A549 (cell line): ENCODE measurements around the gene UNC79. TPM values are rescaled to one million over a fixed set of nuclear protein-coding genes. Genes with fewer than 3 reads are reported as not detected.

Experiments
- ATAC-seq, 2 experiments: fragments of 200-7000 bp in 1 of 2; fragments of >200 bp in 1 of 2; cut with Nextera tagmentation in 1 of 2; cut with Tn5 transposase in 1 of 2; 3 replicates each; pipeline versions ENCODE4 v1.8.0 to v1.9.1; 2018 to 2020; ENCODE audit warnings: mild to moderate bottlenecking in 1 of 2, moderate library complexity in 1 of 2
- CTCF ChIA-PET: fragments of 300-600 bp; sonication (Branson Sonifier 250); formaldehyde crosslinking; extraction: SDS; loops from one replicate; lab custom pipeline; 2021; ENCODE audit warnings: antibody characterized with exemption, inconsistent platforms; lab: Yijun Ruan, JAX
- POLR2A ChIA-PET: fragments of 350-600 bp; formaldehyde crosslinking; extraction: SDS; loops from one replicate; lab custom pipeline; 2021; ENCODE audit warnings: antibody characterized with exemption, inconsistent platforms; lab: Yijun Ruan, JAX
- DNase-seq, 2 experiments: peaks; one replicate each; pipeline versions ENCODE4 v3.0.0 to v3.0.0-alpha.2; 2011 to 2016; ENCODE audit warnings: low read depth in 1 of 2, low spot score in 1 of 2
- FAIRE-seq: peaks from 2 replicates; lab custom pipeline; 2011; peaks lifted over from hg19 to GRCh38; lab: Jason Lieb, UNC
- H3K27ac ChIP-seq, 2 experiments: fragments of >200 bp; sonication (Bioruptor Twin); formaldehyde crosslinking; 3 replicates each; pipeline ENCODE4 v1.5.1; 2016 to 2017
- H3K4me1 ChIP-seq: fragments of >200 bp; sonication (Bioruptor Twin); formaldehyde crosslinking; 3 replicates; pipeline ENCODE4 v1.6.1; 2016
- H3K4me2 ChIP-seq: fragments of >200 bp; sonication (Bioruptor Twin); formaldehyde crosslinking; 3 replicates; pipeline ENCODE4 v1.6.1; 2016
- H3K4me3 ChIP-seq: fragments of >200 bp; sonication (Bioruptor Twin); formaldehyde crosslinking; 3 replicates; pipeline ENCODE4 v1.5.1; 2016
- H3K9me3 ChIP-seq: fragments of >200 bp; sonication (Bioruptor Twin); formaldehyde crosslinking; 3 replicates; pipeline ENCODE4 v1.6.1; 2016
- CHD2 ChIP-seq: fragments of 150-350 bp; IDR thresholded peaks from 2 replicates; pipeline ENCODE4 v1.6.1; 2014; ENCODE audit warnings: low read length; ENCODE audit not compliant: partially characterized antibody
- MAFK ChIP-seq: fragments of 450-650 bp; IDR thresholded peaks from 2 replicates; pipeline ENCODE4 v1.6.1; 2014; ENCODE audit not compliant: partially characterized antibody
- TFCP2L1 ChIP-seq: fragments of 250-450 bp; sonication (Bioruptor Pico); IDR thresholded peaks from 2 replicates; pipeline ENCODE4 v1.5.0; 2021; ENCODE audit warnings: mild to moderate bottlenecking
- WGBS: methylation state at CpG from one replicate; pipeline ENCODE4 v1.1.6; 2017; ENCODE audit errors: missing lambda C conversion rate; 5-methylcytosine and 5-hydroxymethylcytosine counted together
- polyA plus RNA-seq, 4 experiments: library from polyadenylated mRNA; depleted of rRNA in 3 of 4; stranded (reverse); fragments of >200 nt; fragmentation: RNase III in 1 of 4; extraction: RNeasy Plus Mini Kit Qiagen cat#74134 plus additional on column Dnase treatment in 1 of 4; gene quantifications; 2 replicates in 3 of 4; 3 replicates in 1 of 4; pipeline ENCODE4 v1.2.3, GENCODE V29; 2011 to 2017
- small RNA-seq, 6 experiments: library from RNA; depleted of rRNA; stranded (forward); fragments of <200 nt; gene quantifications; one replicate each; pipeline ENCODE3, GENCODE V24; 2012

The UNC79 gene
- polyA plus RNA-seq, 2 of the 4 experiments (the other 2 are of a cell fraction): 0.01 TPM

DNA sequence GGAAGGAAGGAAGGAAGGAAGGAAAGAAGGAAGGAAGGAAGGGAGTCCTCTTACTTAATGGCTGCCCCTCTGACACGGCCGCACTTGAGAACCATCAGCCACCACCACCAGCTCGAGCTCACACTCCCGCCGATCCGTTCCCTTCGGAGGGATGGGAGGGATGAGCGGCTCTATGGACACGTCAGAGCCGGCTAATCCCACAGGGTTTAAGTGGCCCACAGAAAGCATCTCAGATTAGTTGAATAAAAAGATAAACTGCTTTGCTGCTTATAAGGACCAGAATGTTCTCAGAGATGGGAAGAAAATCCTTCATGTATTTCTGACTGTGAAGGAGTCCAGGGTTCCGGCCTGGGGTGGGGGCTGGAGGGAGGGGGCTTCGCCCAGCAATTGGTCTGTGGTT, 326.5 kb downstream of the UNC79 start:
- H3K4me3 ChIP-seq: no peak overlapping the region
- TF ChIP-seq MAFK (no peak), TFCP2L1 (CRISPR knock-in tag) (no peak), CHD2 (no peak)
- TF ChIP-seq, all 56 proteins: peak for 0
- WGBS: 52% methylated on average over 12 of the region's 12 CpGs
- FAIRE-seq: no peak
- H3K27ac ChIP-seq: no peak overlapping the region
- no peak for ATAC-seq
- CTCF ChIA-PET: no interaction called here
- no peaks in the 10 kb centered on the region for H3K4me1 ChIP-seq
- POLR2A ChIA-PET: no interaction called here
- no peak overlapping the region for H3K4me2 ChIP-seq
- no peak for DNase-seq
- H3K9me3 ChIP-seq: no peaks in the 10 kb centered on the region

Small RNAs within 50 kb of the gene (small RNA-seq; reads per million reads assigned to genes)
- 0 reads per million in 6 experiments for gene RF00019
- gene RF02271: 0 reads per million in 6 experiments
- gene RNU6-1258P: 0 reads per million in 6 experiments

Other genes starting within 250 kb of the UNC79 start
- gene MOAP1, start 246.0 kb upstream of the UNC79 start, polyA plus RNA-seq (2011; rRNA removed): 18.0 and 23.9 TPM in 2 replicates
- gene MOAP1, start 246.0 kb upstream of the UNC79 start, polyA plus RNA-seq (2017; fragmentation: RNase III; extraction: RNeasy Plus Mini Kit Qiagen cat#74134 plus additional on column Dnase treatment): 11.0 to 13.5 TPM (median 13.3 TPM) in 3 replicates
- gene LYSET, start 245.6 kb upstream of the UNC79 start, polyA plus RNA-seq (2011; rRNA removed): 34.5 and 37.0 TPM in 2 replicates
- gene LYSET, start 245.6 kb upstream of the UNC79 start, polyA plus RNA-seq (2017; fragmentation: RNase III; extraction: RNeasy Plus Mini Kit Qiagen cat#74134 plus additional on column Dnase treatment): 27.0 to 31.3 TPM (median 29.9 TPM) in 3 replicates
- gene GON7, start 223.9 kb upstream of the UNC79 start, polyA plus RNA-seq (2011; rRNA removed): 14.6 and 19.2 TPM in 2 replicates
- 20.3 to 23.3 TPM (median 22.1 TPM) in 3 replicates for gene GON7, start 223.9 kb upstream of the UNC79 start, polyA plus RNA-seq (2017; fragmentation: RNase III; extraction: RNeasy Plus Mini Kit Qiagen cat#74134 plus additional on column Dnase treatment)
- 35.0 and 40.4 TPM in 2 replicates for gene UBR7, start 223.7 kb upstream of the UNC79 start, polyA plus RNA-seq (2011; rRNA removed)
- 33.7 to 37.0 TPM (median 34.3 TPM) in 3 replicates for gene UBR7, start 223.7 kb upstream of the UNC79 start, polyA plus RNA-seq (2017; fragmentation: RNase III; extraction: RNeasy Plus Mini Kit Qiagen cat#74134 plus additional on column Dnase treatment)
- gene BTBD7, start 97.9 kb upstream of the UNC79 start, polyA plus RNA-seq (2011; rRNA removed): 17.4 and 18.9 TPM in 2 replicates
- 11.1 to 11.5 TPM (median 11.4 TPM) in 3 replicates for gene BTBD7, start 97.9 kb upstream of the UNC79 start, polyA plus RNA-seq (2017; fragmentation: RNase III; extraction: RNeasy Plus Mini Kit Qiagen cat#74134 plus additional on column Dnase treatment)
- not detected in 2 replicates for gene COX8C, start 83.8 kb upstream of the UNC79 start, polyA plus RNA-seq (2011; rRNA removed)
- gene COX8C, start 83.8 kb upstream of the UNC79 start, polyA plus RNA-seq (2017; fragmentation: RNase III; extraction: RNeasy Plus Mini Kit Qiagen cat#74134 plus additional on column Dnase treatment): not detected in 3 replicates